Measurements from ENCODE around the gene RBBP7. TPM values are rescaled to one million over a fixed set of nuclear protein-coding genes. Genes with fewer than 3 reads are reported as not detected.

The RBBP7 gene
- total RNA-seq, 1 experiment from 2014 or later = 146 TPM

DNA sequence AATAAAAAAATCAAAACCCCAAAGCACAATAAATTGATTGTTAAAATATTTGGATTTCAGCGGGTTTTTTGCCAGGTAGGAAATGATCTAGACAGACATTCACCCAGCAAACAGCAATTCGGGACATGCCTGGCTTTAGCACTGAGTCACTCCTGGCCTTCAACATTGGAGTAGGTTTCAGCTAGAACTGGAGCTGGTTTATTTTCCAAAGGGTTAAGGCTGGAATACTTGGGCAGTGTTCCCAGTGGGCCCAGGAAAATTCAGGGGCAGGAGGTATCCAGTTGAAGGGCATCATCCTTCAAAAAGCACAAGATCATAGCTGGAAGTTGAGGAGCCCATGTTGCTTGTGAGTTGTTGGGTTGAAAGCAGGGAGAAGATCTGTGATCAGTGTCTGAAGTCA lies 42.9 kb downstream of the RBBP7 start:
- POLR2A ChIA-PET = interaction anchor here (0.6 kb wide), 1 partner anchor 15 kb away, joined by 5 read pairs; no protein-coding TSS in a partner anchor
- Histone ChIP-seq H3K9me3 (ENCODE audit: control insufficient read depth in 1 of 2, insufficient read depth in 1 of 2, low read depth in 1 of 2, low read length in 2 of 2) (no peaks in the 10 kb centered on the region), H3K27ac (ENCODE audit: low read depth, low read length) (no peak overlapping the region), H3K4me3 (replicated peaks in 1 of 2; ENCODE audit: low read depth in 1 of 2, low read length in 2 of 2) (no peak overlapping the region), H3K79me2 (ENCODE audit: insufficient read depth, low read length) (peaks cover 20% of the 10 kb centered on the region), H3K9me2 (ENCODE audit: insufficient read depth) (no peaks in the 10 kb centered on the region), H3K27me3 (ENCODE audit: insufficient read depth, low read length) (no peaks in the 10 kb centered on the region), H4K20me1 (ENCODE audit: insufficient read depth) (no peaks in the 10 kb centered on the region), H3K4me1 (ENCODE audit: control insufficient read depth in 1 of 2, insufficient read depth in 2 of 2, low read length in 2 of 2) (no peaks in the 10 kb centered on the region; a peak in 1 of 4 replicates), H2AFZ (ENCODE audit: low read depth, low read length, poor library complexity, severe bottlenecking) (no peak overlapping the region), H3K9ac (ENCODE audit: low read length) (no peak overlapping the region), H3K4me2 (ENCODE audit: low read length) (no peak overlapping the region), H3K36me3 (ENCODE audit: control insufficient read depth in 1 of 2, insufficient read depth in 2 of 2, low read length in 2 of 2) (peaks cover 3 to 25% of the 10 kb centered on the region in 2 experiments; a peak in 3 of 4 replicates)
- no TSS peak for BruUV-seq (replicated peaks)
- no peak for ATAC-seq
- TF ChIP-seq ZNF274 (IDR thresholded peaks at IDR 0.05; ENCODE audit: low read depth, low read length) (no peak), POLR2AphosphoS5 (IDR thresholded peaks at IDR 0.05; ENCODE audit: low read depth, low read length) (no peak), ZFX (IDR thresholded peaks at IDR 0.05) (no peak), YY1 (IDR thresholded peaks at IDR 0.05; ENCODE audit: extremely low read depth, insufficient replicate concordance, low read depth, low read length) (no peak), TCF7L2 (IDR thresholded peaks at IDR 0.05; ENCODE audit: borderline replicate concordance, extremely low read depth, insufficient read depth, insufficient read length) (no peak)
- TF ChIP-seq, protein P1, sequence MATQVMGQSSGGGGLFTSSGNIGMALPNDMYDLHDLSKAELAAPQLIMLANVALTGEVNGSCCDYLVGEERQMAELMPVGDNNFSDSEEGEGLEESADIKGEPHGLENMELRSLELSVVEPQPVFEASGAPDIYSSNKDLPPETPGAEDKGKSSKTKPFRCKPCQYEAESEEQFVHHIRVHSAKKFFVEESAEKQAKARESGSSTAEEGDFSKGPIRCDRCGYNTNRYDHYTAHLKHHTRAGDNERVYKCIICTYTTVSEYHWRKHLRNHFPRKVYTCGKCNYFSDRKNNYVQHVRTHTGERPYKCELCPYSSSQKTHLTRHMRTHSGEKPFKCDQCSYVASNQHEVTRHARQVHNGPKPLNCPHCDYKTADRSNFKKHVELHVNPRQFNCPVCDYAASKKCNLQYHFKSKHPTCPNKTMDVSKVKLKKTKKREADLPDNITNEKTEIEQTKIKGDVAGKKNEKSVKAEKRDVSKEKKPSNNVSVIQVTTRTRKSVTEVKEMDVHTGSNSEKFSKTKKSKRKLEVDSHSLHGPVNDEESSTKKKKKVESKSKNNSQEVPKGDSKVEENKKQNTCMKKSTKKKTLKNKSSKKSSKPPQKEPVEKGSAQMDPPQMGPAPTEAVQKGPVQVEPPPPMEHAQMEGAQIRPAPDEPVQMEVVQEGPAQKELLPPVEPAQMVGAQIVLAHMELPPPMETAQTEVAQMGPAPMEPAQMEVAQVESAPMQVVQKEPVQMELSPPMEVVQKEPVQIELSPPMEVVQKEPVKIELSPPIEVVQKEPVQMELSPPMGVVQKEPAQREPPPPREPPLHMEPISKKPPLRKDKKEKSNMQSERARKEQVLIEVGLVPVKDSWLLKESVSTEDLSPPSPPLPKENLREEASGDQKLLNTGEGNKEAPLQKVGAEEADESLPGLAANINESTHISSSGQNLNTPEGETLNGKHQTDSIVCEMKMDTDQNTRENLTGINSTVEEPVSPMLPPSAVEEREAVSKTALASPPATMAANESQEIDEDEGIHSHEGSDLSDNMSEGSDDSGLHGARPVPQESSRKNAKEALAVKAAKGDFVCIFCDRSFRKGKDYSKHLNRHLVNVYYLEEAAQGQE (IDR thresholded peaks at IDR 0.05; ENCODE audit: low read depth) = no peak
- RAD21 ChIA-PET (ENCODE audit: low non-redundant PET in 1 of 2, low total read pairs in 2 of 2, uncharacterized antibody in 2 of 2, unreplicated experiment in 2 of 2) = no interaction called here
- intact Hi-C loops (cut with micrococcal nuclease) = loop anchor here (2.0 to 10.0 kb wide), 2 partner anchors 220 to 258 kb away; no protein-coding TSS in a partner anchor
- CTCF ChIA-PET = no interaction called here
- no peak for DNase-seq (ENCODE audit: low read depth, low spot score)

Measured in HCT116 (cell line).